IPS-20b (cell line): Measurements from ENCODE around the gene CDK13.

Experiments
- H3K27ac ChIP-seq: one replicate; pipeline ENCODE4 v1.5.1; 2013; ENCODE audit warnings: low read length
- H3K27me3 ChIP-seq: 2 replicates; pipeline ENCODE4 v1.6.1; 2013; ENCODE audit warnings: mild to moderate bottlenecking, low read length, inconsistent platforms; ENCODE audit not compliant: insufficient read depth
- H3K36me3 ChIP-seq: 2 replicates; pipeline ENCODE4 v1.6.1; 2013; ENCODE audit warnings: low read depth, mild to moderate bottlenecking, inconsistent platforms, low read length, moderate library complexity; ENCODE audit not compliant: insufficient read depth
- H3K4me1 ChIP-seq: 2 replicates; pipeline ENCODE4 v1.6.1; 2013; ENCODE audit warnings: mild to moderate bottlenecking, control low read depth, inconsistent platforms, low read length, moderate library complexity; ENCODE audit not compliant: insufficient read depth
- H3K4me3 ChIP-seq: 2 replicates; pipeline ENCODE4 v1.5.1; 2013; ENCODE audit warnings: mild to moderate bottlenecking, low read length, inconsistent platforms
- H3K9ac ChIP-seq: 2 replicates; pipeline ENCODE4 v1.6.1; 2013; ENCODE audit warnings: low read depth, mild to moderate bottlenecking, inconsistent platforms, low read length, moderate library complexity
- H3K9me3 ChIP-seq: 2 replicates; pipeline ENCODE4 v1.6.1; 2013; ENCODE audit warnings: mild to moderate bottlenecking, low read depth, low read length, inconsistent platforms; ENCODE audit not compliant: insufficient read depth

CDK13 gene

DNA sequence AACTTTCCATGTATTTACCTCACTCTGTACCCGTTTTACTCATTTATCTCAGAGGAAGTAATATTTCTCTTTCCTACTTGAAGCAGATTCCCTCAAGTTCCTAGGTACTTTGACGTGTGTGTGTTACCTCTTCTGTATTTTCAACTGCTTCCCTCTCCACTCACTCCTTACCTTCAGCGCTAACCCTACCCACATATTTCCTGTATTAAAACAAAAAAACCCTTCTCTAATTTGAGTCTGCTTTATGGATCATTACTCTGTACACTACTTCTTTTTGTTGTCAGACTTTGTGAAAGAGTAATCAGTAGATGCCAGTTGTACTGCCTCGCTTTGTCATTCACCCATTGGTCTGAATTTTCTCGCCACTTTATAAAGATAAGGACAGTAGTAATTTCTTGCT is 74.0 kb downstream of the CDK13 start:
- no peak overlapping the region for H3K9ac ChIP-seq
- H3K27ac ChIP-seq, result no peak overlapping the region
- H3K4me1 ChIP-seq, result 0 out of 2 replicates have a peak, but pooled peaks cover 3% of the 10 kb centered on the region
- H3K27me3 ChIP-seq, result no peaks in the 10 kb centered on the region
- H3K4me3 ChIP-seq, result no peak overlapping the region
- peaks cover 15% of the 10 kb centered on the region; the same call in 1 of the 2 replicates for H3K36me3 ChIP-seq
- H3K9me3 ChIP-seq, result no peaks in the 10 kb centered on the region

DNA sequence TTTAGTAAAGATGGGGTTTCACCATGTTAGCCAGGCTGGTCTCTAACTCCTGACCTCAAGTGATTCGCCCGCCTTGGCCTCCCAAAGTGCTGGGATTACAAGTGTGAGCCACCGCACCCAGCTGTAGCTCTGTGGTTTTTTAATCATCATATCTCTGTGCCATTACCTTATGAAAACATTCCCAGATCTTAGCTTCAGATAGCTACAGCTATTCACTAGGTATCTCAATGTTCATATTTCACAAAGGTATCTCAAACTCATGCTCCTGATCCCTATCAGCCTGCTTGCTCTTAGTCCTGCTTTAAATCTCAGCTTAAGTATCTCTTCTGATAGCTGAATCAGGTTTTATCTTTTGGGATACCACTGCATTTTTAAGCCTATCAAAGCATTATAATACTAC is 74.8 kb downstream of the CDK13 start:
- no peak overlapping the region for H3K27ac ChIP-seq
- H3K4me3 ChIP-seq, result no peak overlapping the region
- H3K27me3 ChIP-seq, result no peaks in the 10 kb centered on the region
- H3K9ac ChIP-seq, result no peak overlapping the region
- no peaks in the 10 kb centered on the region for H3K9me3 ChIP-seq
- H3K36me3 ChIP-seq, result peaks cover 15% of the 10 kb centered on the region; the same call in 1 of the 2 replicates
- no peaks in the 10 kb centered on the region for H3K4me1 ChIP-seq

DNA sequence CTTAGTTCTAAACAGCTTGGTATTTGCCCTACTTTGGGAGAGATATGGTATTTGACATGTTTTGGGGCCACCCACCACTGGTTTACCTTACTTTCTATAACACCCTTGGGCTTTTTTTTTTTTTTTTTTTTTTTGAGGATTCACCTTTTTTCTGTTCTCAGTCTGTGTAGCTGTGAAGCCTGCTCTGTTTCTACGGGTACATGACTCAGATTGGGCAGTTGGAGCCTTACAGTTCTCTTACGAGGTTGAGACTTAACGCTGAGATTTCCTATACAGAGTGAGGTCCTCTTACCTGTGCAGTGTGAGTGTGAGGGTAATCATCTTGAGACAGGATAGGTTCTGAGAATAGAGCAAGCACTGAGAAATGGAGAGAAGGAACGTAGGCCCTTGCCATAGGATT is 77.5 kb downstream of the CDK13 start:
- H3K27me3 ChIP-seq, result no peaks in the 10 kb centered on the region
- H3K9me3 ChIP-seq, result no peaks in the 10 kb centered on the region
- no peak overlapping the region for H3K27ac ChIP-seq
- no peak overlapping the region for H3K9ac ChIP-seq
- H3K36me3 ChIP-seq, result peaks cover 15% of the 10 kb centered on the region; the same call in 1 of the 2 replicates
- no peaks in the 10 kb centered on the region for H3K4me1 ChIP-seq
- no peak overlapping the region for H3K4me3 ChIP-seq

DNA sequence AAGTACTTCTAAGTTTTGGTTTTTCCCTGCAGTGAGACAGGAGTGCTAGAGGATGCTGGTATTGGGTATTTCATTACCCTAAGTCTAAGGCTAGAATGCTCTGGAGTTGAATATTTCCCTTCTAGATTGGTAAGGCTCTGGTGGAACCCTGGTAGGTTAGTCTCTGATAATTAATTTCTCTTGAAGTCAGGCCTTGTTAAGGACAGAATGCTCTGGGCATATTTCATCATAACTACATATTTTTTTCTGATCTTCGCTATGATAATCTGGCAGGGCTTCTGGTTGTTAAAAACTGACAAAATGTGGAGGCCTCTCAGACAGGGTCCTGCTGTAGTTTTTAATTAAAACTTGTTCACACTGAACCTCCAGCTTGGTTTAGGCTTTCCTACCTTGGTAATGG is 83.8 kb downstream of the CDK13 start:
- Histone ChIP-seq H3K4me3 (no peak overlapping the region), H3K27me3 (no peaks in the 10 kb centered on the region), H3K9me3 (no peaks in the 10 kb centered on the region), H3K4me1 (no peaks in the 10 kb centered on the region), H3K9ac (no peak overlapping the region), H3K36me3 (no peaks in the 10 kb centered on the region; the same call in 1 of the 2 replicates), H3K27ac (no peak overlapping the region)

DNA sequence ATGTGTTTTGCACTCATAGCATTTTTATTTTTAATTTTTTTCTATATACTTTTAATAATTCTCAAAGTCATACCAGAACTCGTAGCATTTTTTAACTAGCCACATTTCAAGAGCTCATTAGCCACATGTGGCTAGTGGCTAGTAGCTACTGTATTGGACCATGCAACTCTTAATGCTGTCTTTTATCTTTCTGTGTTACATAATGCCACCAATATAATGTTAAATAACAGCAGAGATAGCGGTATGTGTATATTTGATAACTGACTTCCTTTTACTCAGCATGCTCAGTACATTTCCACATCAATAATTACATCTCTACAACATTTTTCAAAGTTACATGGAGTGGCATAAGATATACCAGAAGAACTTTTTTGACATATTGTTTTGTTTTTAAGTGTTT is 91.4 kb downstream of the CDK13 start:
- H3K4me1 ChIP-seq, result no peaks in the 10 kb centered on the region
- H3K9me3 ChIP-seq, result no peaks in the 10 kb centered on the region
- no peak overlapping the region for H3K27ac ChIP-seq
- H3K36me3 ChIP-seq, result 0 out of 2 replicates have a peak, but pooled peaks cover 3% of the 10 kb centered on the region
- H3K9ac ChIP-seq, result no peak overlapping the region
- H3K4me3 ChIP-seq, result no peak overlapping the region
- H3K27me3 ChIP-seq, result no peaks in the 10 kb centered on the region

DNA sequence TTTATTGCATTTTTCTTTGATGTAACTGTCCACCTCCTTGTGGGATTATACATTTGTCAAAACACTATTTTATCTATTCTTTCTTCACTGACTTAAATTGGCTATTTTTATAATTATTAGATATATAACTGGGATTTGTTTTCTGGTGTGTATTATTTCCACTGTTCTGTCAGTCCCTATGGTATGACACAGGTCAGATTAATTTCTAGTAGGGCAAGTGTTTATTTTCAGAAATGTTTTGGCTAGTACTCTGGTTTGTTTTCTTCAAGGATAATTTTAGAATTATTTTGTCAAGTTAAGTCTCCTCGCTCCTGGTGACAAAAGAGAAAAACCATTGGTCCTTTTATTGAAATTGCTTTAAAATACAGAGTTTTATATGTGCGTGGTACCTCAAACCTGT is 93.1 kb downstream of the CDK13 start:
- H3K4me1 ChIP-seq, result no peaks in the 10 kb centered on the region
- no peak overlapping the region for H3K9ac ChIP-seq
- 0 out of 2 replicates have a peak, but pooled peaks cover 6% of the 10 kb centered on the region for H3K36me3 ChIP-seq
- H3K9me3 ChIP-seq, result no peaks in the 10 kb centered on the region
- no peaks in the 10 kb centered on the region for H3K27me3 ChIP-seq
- H3K27ac ChIP-seq, result no peak overlapping the region
- H3K4me3 ChIP-seq, result no peak overlapping the region

DNA sequence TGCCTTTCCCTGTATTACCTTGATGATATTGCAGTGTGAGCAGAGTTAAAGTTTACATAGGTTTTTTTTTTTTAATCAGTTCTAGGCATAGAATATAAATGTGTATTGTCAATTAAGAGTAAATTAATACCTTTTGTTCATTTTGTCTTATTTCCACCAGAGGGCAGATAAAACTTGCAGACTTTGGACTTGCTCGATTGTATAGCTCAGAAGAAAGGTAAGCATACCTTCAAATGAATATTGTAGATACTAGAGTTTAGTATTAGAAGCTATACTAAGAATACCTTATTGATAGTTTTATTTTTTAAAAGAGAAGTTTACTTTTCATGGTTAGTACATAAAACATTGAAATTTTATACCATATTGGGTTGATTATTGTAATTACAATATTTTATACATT is 97.6 kb downstream of the CDK13 start:
- Histone ChIP-seq H3K9ac (no peak overlapping the region), H3K9me3 (no peaks in the 10 kb centered on the region), H3K4me1 (no peaks in the 10 kb centered on the region), H3K4me3 (no peak overlapping the region), H3K36me3 (0 out of 2 replicates have a peak, but pooled peaks cover 6% of the 10 kb centered on the region), H3K27me3 (no peaks in the 10 kb centered on the region), H3K27ac (no peak overlapping the region)

DNA sequence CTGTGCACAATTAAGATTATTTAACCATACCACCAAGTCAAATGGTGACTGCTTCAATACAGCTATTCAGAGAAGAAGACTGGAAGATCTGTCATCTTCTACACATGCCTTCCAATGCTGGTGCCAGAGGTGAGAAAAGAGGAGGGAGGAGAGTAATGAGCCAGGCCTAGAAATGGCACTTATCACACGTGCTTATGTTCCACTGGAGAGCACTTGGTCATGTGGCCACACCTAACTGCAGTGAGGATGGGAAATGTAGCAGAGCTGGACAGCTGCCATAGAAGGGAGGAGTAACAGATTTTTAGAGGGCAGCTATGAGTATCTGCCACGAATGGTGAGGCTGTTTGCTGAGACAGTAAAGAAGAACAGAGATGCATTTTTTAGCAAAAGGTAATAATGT is 107.2 kb downstream of the CDK13 start:
- H3K27me3 ChIP-seq, result no peaks in the 10 kb centered on the region
- H3K4me1 ChIP-seq, result no peaks in the 10 kb centered on the region
- no peak overlapping the region for H3K9ac ChIP-seq
- H3K9me3 ChIP-seq, result no peaks in the 10 kb centered on the region
- no peak overlapping the region for H3K27ac ChIP-seq
- H3K4me3 ChIP-seq, result no peak overlapping the region
- peaks cover 10% of the 10 kb centered on the region for H3K36me3 ChIP-seq

DNA sequence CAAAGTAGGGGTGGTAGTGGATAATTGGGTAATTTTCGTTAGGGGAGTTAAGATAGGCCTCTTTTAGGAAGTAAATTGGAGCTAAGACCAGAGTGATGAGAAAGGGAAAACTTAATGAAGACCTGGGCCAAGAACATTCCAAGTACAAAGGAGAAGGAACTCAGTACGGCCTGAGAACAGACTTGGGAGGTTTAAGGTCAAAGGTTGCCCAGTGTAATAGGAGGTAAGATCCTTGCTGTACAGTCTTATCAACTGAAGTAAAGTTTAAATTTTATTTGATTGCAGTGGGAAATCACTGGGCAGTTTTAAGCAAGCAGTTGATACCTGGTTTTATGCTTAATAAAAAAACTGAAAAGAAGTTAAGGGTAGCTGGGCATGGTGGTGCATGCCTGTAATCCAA is 108.0 kb downstream of the CDK13 start:
- Histone ChIP-seq H3K36me3 (peaks cover 16% of the 10 kb centered on the region), H3K27me3 (no peaks in the 10 kb centered on the region), H3K27ac (no peak overlapping the region), H3K9me3 (no peaks in the 10 kb centered on the region), H3K4me1 (no peaks in the 10 kb centered on the region), H3K9ac (no peak overlapping the region), H3K4me3 (no peak overlapping the region)

DNA sequence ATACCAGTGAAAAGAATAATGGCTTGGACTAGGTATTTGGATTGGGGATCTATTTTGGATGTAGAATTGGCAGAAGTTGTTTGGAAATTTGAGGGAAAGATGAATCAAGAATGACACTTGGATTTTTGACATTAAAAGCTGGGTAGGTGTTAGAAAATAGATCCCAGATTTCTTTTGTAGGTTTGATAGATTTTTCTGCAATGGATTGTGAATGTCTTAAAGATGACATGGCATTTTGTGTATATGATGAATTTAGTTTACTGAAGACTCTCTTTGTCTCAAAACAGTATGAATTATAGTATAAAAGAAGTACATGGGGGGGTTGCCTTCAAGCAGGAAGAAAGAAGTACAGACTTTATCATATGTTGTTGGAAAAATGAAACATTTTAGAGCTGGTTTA is 108.6 kb downstream of the CDK13 start:
- no peaks in the 10 kb centered on the region for H3K27me3 ChIP-seq
- no peak overlapping the region for H3K9ac ChIP-seq
- H3K4me1 ChIP-seq, result no peaks in the 10 kb centered on the region
- peaks cover 20% of the 10 kb centered on the region for H3K36me3 ChIP-seq
- H3K4me3 ChIP-seq, result no peak overlapping the region
- H3K27ac ChIP-seq, result no peak overlapping the region
- H3K9me3 ChIP-seq, result no peaks in the 10 kb centered on the region

DNA sequence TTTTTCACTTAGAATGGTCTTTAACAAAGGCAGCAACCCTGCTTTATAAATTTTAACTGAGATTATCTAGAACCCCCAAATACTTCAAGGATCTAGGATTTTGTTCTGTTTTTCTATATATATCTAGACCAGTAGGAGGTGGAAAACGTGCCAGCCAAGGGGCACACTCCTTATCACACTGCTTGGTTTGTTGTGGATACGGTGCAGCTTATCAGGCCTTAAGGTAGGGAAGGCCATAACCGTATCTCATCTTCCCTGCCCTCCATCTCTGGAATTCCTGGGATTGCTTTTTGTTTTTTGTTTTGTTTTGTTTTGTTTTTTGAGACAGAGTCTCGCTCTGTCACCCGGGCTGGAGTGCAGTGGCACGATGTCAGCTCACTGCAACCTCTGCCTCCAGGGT is 109.0 kb downstream of the CDK13 start:
- no peaks in the 10 kb centered on the region for H3K4me1 ChIP-seq
- no peak overlapping the region for H3K4me3 ChIP-seq
- H3K27ac ChIP-seq, result no peak overlapping the region
- H3K36me3 ChIP-seq, result peaks cover 20% of the 10 kb centered on the region
- no peak overlapping the region for H3K9ac ChIP-seq
- no peaks in the 10 kb centered on the region for H3K9me3 ChIP-seq
- H3K27me3 ChIP-seq, result no peaks in the 10 kb centered on the region

DNA sequence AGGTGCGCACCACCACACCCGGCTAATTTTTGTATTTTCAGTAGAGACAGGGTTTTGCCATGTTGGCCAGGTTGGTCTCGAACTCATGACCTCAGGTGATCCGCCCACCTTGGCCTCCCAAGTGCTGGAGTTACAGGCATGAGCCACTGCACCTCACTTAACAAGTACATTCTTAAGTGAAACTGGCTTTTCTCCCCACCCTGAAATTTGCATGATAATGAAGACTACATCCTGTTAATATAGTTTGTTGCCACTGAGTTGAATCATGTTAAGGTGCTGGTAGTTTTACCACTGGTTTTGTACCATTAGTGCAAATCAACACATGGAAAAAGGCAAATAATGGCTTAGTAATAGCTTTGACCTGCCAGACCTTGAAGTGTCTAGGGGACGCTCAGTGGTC is 122.2 kb downstream of the CDK13 start:
- H3K36me3 ChIP-seq, result 0 out of 2 replicates have a peak, but pooled peaks cover 9% of the 10 kb centered on the region
- no peaks in the 10 kb centered on the region for H3K4me1 ChIP-seq
- no peak overlapping the region for H3K4me3 ChIP-seq
- no peaks in the 10 kb centered on the region for H3K9me3 ChIP-seq
- H3K9ac ChIP-seq, result no peak overlapping the region
- no peak overlapping the region for H3K27ac ChIP-seq
- H3K27me3 ChIP-seq, result no peaks in the 10 kb centered on the region

DNA sequence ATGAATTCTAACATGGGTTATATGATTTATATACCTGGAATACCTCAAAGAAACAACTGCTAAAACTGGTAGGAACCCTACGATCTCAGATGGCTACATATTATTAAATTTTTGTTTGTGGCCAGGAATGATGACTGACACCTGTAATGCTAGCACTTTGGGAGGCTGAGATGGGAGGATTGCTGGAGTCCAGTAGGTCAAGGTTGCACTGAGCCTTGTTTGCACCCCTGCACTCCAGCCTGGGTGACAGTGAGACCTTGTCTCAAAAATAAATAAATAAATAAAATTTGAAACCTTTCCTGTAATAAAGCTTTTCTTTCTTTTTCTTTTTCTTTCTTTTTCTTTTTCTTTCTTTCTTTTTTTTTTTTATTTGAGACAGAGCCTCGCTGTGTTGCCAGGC is 123.2 kb downstream of the CDK13 start:
- no peak overlapping the region for H3K9ac ChIP-seq
- H3K27me3 ChIP-seq, result no peaks in the 10 kb centered on the region
- H3K4me3 ChIP-seq, result no peak overlapping the region
- H3K27ac ChIP-seq, result no peak overlapping the region
- H3K36me3 ChIP-seq, result 0 out of 2 replicates have a peak, but pooled peaks cover 6% of the 10 kb centered on the region
- H3K4me1 ChIP-seq, result no peaks in the 10 kb centered on the region
- no peaks in the 10 kb centered on the region for H3K9me3 ChIP-seq
